Measurements from ENCODE around the gene PTPN5.

The PTPN5 gene

GRCh38 chr11:18794956-18795355, 3.4 kb upstream of the PTPN5 start:
- ATAC-seq (ENCODE audit: insufficient read depth, low read depth) (no peak), DNase-seq (no peak)
- no peaks in the 10 kb centered on the region for H3K9me3 ChIP-seq (ENCODE audit: insufficient read depth, low read length, severe bottlenecking)
- H3K79me2 ChIP-seq (ENCODE audit: insufficient read depth, low read length): no peaks in the 10 kb centered on the region
- H3K4me1 ChIP-seq (ENCODE audit: insufficient read depth, low read length): no peaks in the 10 kb centered on the region
- H2AFZ ChIP-seq (ENCODE audit: low read depth, low read length): no peak overlapping the region
- H3K4me2 ChIP-seq (ENCODE audit: insufficient read depth, low read length): no peak overlapping the region
- peaks cover 16% of the 10 kb centered on the region for H3K27me3 ChIP-seq (ENCODE audit: insufficient read depth, low read length, poor library complexity)
- H3K9ac ChIP-seq (ENCODE audit: low read depth, low read length): no peak overlapping the region
- no peak for TF ChIP-seq CTCF (IDR thresholded peaks at IDR 0.05; ENCODE audit: borderline replicate concordance, extremely low read depth, low read length, poor library complexity, severe bottlenecking)
- no peak for TF ChIP-seq EZH2 (IDR thresholded peaks at IDR 0.05; ENCODE audit: borderline replicate concordance, low read depth, low read length, severe bottlenecking)
- H3K36me3 ChIP-seq (ENCODE audit: insufficient read depth, low read length): no peaks in the 10 kb centered on the region
- H3K27ac ChIP-seq (ENCODE audit: low read length): no peak overlapping the region
- no peak overlapping the region for H3K4me3 ChIP-seq (ENCODE audit: low read depth in 1 of 2, low read length in 2 of 2)
- H4K20me1 ChIP-seq (ENCODE audit: insufficient read depth, low read length): no peaks in the 10 kb centered on the region

DNA sequence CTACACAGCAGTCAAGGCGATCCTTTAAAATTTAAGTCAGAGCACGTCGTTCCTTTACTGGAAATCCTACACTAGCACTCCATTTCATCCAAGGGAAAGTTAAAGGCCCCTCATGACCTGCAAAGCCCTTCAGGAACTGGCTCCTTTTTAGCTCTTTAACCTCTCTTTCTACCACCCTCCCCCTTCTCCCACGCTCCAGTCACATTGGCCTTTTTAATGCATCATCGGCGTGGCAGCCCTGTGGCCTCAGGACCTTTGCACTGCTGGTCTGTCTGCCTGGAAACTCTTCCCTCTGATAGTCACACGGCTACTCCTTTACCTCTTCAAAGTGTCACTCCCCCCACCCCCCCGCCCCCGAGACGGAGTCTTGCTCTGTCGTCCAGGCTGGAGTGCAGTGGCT, 1.2 kb upstream of the PTPN5 start:
- Histone ChIP-seq H3K4me3 (ENCODE audit: low read depth in 1 of 2, low read length in 2 of 2) (no peak overlapping the region), H3K27me3 (ENCODE audit: insufficient read depth, low read length, poor library complexity) (peaks cover 15% of the 10 kb centered on the region)
- no peak for TF ChIP-seq CTCF (IDR thresholded peaks at IDR 0.05; ENCODE audit: borderline replicate concordance, extremely low read depth, low read length, poor library complexity, severe bottlenecking)
- TF ChIP-seq EZH2 (IDR thresholded peaks at IDR 0.05; ENCODE audit: borderline replicate concordance, low read depth, low read length, severe bottlenecking): no peak

DNA sequence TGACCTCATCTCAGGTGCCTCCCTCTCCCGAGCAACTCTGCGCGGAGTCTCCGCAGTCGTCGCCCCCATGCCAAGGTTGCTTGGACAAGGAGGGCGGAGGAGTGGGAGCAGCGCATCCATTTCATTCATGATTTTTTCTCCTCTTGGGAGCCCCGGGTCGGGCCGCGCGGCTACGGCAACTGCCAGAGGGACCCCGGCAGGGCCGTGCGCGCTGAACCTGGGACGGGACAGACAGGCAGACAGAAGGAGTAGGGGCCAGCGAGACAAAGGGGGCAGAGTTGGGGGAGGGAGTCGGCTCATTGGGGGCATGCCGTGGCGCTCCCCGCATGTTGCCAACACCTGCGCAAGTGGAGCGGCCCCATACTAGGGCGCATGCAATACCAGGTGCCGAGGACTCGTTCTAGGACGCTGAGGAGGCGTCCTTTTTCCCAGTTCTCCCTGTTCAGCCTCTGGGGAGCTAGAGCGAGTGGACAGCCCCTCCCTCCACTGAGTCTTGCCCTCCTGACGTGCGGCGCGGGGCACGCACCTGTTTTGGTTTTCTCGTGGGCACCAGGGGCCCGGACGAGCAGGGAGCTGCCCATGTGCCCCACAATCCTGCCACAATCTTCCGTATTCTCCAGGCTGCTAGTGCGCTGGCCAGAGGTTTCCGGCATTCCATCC, 501 bp upstream of the PTPN5 start:
- no peak overlapping the region for H2AFZ ChIP-seq (ENCODE audit: low read depth, low read length)
- H3K9me3 ChIP-seq (ENCODE audit: insufficient read depth, low read length, severe bottlenecking): no peaks in the 10 kb centered on the region
- no peaks in the 10 kb centered on the region for H4K20me1 ChIP-seq (ENCODE audit: insufficient read depth, low read length)
- no peak overlapping the region for H3K4me3 ChIP-seq (ENCODE audit: low read depth in 1 of 2, low read length in 2 of 2)
- no peak overlapping the region for H3K27ac ChIP-seq (ENCODE audit: low read length)
- ATAC-seq (ENCODE audit: insufficient read depth, low read depth) (no peak), DNase-seq (no peak)
- no peaks in the 10 kb centered on the region for H3K36me3 ChIP-seq (ENCODE audit: insufficient read depth, low read length)
- no peaks in the 10 kb centered on the region for H3K79me2 ChIP-seq (ENCODE audit: insufficient read depth, low read length)
- no peak overlapping the region for H3K4me2 ChIP-seq (ENCODE audit: insufficient read depth, low read length)
- H3K4me1 ChIP-seq (ENCODE audit: insufficient read depth, low read length): no peaks in the 10 kb centered on the region
- peaks cover 19% of the 10 kb centered on the region for H3K27me3 ChIP-seq (ENCODE audit: insufficient read depth, low read length, poor library complexity)
- no peak for TF ChIP-seq EZH2 (IDR thresholded peaks at IDR 0.05; ENCODE audit: borderline replicate concordance, low read depth, low read length, severe bottlenecking)
- no peak for TF ChIP-seq CTCF (IDR thresholded peaks at IDR 0.05; ENCODE audit: borderline replicate concordance, extremely low read depth, low read length, poor library complexity, severe bottlenecking)
- H3K9ac ChIP-seq (ENCODE audit: low read depth, low read length): no peak overlapping the region

More for the DNA sequence above, 1.2 kb upstream of the PTPN5 start:
- Histone ChIP-seq H4K20me1 (ENCODE audit: insufficient read depth, low read length) (no peaks in the 10 kb centered on the region), H3K9me3 (ENCODE audit: insufficient read depth, low read length, severe bottlenecking) (no peaks in the 10 kb centered on the region), H3K27ac (ENCODE audit: low read length) (no peak overlapping the region), H3K4me1 (ENCODE audit: insufficient read depth, low read length) (no peaks in the 10 kb centered on the region), H3K4me2 (ENCODE audit: insufficient read depth, low read length) (no peak overlapping the region), H3K9ac (ENCODE audit: low read depth, low read length) (no peak overlapping the region), H3K79me2 (ENCODE audit: insufficient read depth, low read length) (no peaks in the 10 kb centered on the region), H2AFZ (ENCODE audit: low read depth, low read length) (no peak overlapping the region), H3K36me3 (ENCODE audit: insufficient read depth, low read length) (no peaks in the 10 kb centered on the region)
- ATAC-seq (ENCODE audit: insufficient read depth, low read depth) (no peak), DNase-seq (no peak)

Measured in DND-41 (cell line).